HG03460 (cell line): ENCODE data around the gene MFF.

Experiments
- ATAC-seq: cut with Tn5 transposase; IDR thresholded peaks from one replicate; pipeline ENCODE4 v1.9.1; 2021; ENCODE audit not compliant: unreplicated experiment

The MFF gene, protein sequence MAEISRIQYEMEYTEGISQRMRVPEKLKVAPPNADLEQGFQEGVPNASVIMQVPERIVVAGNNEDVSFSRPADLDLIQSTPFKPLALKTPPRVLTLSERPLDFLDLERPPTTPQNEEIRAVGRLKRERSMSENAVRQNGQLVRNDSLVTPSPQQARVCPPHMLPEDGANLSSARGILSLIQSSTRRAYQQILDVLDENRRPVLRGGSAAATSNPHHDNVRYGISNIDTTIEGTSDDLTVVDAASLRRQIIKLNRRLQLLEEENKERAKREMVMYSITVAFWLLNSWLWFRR

DNA sequence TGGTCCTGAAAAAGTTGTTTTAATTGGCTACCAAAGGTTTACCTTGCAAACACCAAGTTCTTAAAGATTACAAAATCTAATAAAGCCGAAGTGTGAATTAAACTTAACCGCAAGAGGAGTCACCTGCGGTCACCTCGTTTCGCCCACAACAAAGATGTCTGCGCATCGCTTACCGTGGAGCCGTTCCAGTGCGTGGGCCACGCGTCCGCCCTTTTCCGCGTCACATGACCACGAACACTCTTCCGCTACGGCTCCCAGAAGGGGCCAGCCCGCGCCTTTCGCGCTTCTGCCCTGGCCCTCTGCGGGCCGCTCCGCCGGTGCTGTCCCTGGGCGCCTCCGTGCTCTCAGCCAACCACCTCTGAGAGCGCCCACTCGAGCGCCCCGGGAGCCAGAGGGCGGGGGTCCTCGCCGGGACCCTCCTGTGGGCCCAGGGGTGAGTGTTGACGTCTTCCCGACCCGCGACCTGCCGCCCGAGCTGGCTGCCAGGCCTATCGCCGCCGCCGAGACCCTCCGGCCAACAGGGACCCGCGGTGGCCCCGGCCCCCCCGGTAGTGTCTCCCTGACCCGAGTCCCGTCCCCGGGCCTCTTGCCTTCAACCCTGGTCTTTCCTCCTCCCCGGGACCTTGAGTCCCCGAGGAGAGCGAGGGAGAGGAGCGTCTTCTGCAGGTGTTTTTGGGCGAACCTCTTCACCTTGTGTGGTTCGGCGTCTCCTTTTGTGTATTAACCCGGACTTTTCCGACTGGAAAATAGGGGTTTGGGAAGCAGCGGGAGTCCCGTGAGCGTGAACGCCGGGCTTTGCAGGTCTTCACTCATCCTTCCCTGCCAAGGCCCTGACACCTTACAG is at the start of gene MFF:
Gene MFF, plus strand, starts transcription at position 257 of the 844 bp plus-strand sequence. CDS start 5,415 bp downstream, outside the sequence.
- ATAC-seq: peak; percentile 97

DNA sequence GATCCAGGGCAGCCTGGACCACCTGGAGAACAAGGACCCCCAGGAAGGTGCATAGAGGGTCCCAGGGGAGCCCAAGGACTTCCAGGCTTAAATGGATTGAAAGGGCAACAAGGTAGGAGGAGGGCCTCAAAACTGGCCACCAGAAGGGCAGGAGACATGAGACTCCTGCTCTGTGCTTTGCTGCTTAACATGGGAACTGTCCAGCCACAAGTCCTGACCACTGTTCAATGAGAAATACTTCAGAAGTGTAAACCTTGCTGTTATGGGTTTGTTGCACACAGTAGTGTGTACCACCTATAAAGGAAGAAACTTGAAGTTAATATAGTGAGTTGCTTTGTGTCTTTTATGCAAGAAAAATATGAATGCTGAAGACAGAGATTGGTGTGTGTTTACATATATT is 44.2 kb upstream of the MFF start:
- ATAC-seq: no peak

DNA sequence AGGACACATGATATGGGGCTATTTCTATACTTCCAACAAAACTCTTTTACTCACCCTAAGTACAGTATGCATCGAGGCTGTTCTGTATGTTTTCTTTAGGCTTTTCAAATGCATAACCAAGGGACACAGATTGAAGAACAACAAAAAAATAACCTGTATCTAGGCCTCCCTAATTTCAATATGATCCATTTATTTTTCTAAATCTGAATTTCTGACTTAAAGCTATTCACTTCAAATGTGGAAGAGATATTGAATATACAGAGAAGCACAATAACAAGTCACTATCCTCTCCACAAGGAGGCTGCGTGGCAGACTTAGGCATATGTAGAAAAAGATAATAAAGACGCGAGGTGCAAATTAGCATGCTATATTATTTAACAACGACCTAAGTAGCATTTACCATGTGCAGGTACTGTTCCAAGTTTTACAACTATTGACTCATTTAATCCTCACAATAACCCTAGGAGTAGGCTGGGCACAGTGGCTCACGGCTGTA is 39.3 kb upstream of the MFF start:
- ATAC-seq: no peak

DNA sequence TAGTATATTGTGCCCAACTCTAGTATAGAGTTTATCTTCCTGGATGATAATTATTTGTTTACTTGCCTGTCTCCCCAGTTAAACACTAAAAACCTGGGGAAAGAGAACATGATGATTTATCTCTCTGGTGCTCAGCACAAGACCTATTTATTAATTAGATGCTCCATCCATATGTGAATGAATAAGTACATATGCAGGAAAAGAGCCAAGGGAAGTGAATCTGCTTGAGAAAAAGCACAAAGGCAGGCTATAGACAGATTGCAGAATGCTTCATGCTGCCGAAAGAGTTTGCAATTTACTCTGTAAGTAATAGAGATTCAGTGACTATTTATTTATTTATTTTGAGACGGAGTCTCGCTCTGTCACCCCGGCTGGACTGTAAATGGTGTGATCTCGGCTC is 37.3 kb upstream of the MFF start:
- no peak for ATAC-seq

DNA sequence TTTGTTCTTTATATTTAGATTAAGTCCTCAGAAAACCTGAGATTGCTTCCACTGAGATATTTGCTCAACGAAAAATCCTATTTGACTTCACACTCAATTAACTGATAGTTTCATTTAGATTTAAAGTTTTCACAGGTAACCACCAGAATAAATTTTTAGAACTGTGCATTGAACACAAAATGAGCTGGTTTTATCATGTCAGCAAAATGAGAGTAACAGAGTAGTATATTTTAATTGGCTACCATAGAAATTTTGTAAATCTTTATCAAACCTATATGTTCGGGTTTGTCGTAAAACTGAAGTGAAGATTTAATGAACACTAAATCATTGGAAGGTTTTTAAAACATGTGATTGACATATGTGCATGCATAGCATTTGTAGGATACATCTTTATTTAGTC is 32.7 kb upstream of the MFF start:
- ATAC-seq: no peak

DNA sequence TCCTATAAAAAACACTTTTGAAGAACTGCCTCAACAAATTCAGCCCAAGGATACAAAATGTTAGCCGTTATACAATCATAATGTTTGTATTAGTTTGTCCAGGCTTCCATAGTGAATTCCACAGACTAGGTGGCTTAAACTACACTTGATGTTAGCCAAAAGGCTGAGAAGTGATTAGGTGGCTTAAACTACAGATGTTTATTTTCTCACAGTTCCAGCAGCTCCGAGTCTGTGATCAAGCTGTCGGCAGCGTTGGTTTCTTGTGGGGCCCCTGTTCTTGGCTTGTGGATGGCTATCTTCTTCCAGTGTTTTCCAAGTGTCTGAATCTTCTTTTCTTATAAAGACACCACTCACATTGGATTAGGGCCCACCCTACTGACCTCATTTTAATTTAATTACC is 31.5 kb upstream of the MFF start:
- no peak for ATAC-seq

DNA sequence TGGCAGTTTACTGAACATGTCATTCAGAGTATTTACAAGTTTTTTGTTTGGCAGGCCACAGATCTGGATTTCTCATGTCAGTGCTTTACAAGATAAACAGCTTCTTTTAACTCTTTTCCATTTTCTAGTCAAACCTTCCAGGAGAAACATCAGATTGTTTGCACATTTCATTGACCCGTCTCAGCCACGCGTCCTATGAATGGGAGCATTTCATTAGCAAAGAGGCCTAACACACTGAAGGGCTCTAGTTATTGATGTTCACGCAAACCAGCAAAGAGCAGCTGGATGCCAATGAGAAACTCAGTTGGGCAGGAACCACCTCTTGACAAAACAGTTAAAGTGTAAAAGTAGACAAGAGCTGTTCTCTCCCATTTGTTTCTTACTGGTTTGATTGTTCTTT is 29.2 kb upstream of the MFF start:
- no peak for ATAC-seq

DNA sequence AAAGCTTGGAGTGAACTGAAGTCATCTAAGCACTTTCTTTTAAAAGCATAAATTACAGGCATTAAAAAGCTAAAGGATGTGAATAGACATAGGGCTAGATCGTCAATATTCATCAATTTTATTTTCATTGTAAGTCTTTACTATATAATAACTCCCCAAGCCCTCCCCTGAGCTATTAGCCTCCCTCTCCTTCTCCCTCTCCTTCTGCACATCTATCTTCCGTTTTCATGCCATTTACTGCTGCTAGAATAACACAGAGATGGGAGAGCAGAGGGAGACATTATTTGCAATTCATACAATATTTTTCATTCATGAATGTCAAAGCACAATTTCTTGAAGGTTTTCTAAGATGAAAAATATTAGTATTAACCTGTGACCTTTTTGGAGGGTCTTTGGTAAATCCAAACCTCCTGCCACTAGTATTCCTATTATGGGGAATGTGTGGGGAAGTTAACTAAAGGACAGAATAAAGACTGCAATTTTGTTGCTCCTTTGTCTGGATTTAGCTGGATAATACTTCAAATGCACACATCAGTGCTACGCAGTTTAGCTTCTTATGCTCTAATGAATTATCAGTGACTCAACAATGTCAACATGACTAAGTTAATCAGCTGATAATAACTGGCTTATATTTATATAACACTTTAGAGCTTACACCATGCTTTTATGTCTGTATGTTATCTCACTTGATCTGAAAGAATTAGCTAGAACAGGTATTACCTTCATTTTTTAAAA is 28.2 kb upstream of the MFF start:
- no peak for ATAC-seq

DNA sequence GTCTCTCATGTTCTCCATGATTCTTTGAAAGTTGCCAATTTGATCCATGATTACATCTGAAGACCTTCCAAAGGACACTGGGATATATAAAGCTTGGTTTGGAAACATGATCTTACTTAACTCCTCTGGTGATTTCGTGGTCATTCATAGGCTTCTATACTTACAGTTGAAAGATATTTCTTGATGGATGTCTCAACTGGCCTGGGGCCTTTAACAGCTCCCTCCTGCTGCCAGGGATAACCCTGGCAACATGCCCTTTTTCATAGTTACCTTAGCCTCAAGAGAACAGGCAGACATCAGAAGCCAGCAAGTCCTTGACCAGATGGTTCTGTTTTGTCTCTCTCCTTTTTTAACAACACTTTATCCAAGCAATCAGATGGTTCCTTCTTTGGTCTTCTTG is 23.5 kb upstream of the MFF start:
- ATAC-seq: no peak

DNA sequence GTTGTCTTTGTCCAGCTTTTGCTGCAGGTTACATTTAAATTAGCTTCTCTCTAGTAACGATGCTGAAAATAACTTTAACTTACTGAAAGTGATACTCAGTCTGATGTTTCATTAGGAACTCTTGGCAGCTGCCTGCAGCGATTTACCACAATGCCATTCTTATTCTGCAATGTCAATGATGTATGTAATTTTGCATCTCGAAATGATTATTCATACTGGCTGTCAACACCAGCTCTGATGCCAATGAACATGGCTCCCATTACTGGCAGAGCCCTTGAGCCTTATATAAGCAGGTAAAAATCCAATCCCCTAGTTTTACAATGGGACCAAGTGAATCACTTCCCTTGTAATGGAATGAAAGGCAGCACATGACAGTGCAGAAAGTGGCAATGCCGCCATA is 16.3 kb upstream of the MFF start:
- peak; percentile 73 for ATAC-seq

DNA sequence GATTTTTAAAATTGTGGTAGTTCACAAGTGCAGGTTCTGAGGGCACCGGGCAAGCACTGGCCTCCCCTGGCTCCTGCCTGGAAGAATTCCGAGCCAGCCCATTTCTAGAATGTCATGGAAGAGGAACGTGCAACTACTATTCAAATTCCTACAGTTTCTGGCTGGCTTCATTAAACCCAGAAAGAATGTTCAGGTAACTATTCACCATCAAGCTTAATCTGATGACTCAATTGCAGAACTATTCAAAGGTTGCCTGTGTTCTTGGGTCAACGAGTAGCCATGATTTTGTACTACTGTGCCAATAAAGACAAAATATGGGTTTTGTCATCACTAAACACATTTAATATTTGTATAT is 14.3 kb upstream of the MFF start:
- ATAC-seq: no peak

DNA sequence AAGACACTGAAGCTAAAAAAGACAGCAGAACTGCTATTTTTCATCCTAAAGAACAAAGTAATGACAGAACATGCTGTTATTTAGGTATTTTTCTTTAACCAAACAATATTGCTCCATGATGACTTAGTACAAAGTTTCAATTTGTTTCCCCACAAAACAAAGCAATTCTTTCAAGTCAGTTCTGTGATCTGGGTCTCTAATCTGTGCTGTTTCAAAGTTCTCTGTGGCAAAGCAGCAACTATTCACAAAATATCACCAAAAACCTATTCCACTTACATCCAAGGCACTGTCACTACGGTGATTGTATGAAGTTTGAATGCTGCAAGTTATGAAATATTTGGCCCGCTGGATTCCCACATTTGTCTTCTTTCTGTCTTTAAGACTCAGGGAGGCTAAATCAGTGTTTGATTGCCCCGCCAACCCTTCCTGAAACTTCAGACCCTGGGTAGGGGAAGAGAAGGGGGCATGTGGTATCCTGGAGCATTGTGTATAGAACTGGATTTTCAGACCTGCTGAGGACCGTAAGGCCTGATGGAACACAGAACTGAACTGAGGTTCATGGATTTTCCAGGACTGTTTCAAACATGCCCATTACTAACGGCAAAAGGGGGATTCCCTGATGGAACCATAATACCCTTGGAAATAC is 13.1 kb upstream of the MFF start:
- ATAC-seq: no peak

DNA sequence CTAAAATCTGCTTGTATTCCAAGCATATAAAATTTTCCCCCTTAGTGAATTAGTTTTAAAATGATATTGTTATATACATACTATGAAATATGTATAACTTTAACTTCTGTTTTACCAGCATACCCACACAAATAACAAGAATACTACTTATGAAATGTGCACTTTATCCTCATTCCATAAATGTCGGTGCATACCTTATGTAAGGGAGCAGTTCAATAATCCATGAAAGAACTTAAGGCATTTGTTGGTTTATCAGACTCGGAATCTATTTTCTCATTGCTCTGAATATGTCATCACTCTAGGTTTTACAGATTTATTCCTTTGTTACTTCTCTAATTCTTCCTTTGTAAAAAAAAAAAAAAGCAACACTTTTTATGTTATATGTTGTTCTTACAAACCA is 12.5 kb upstream of the MFF start:
- no peak for ATAC-seq

DNA sequence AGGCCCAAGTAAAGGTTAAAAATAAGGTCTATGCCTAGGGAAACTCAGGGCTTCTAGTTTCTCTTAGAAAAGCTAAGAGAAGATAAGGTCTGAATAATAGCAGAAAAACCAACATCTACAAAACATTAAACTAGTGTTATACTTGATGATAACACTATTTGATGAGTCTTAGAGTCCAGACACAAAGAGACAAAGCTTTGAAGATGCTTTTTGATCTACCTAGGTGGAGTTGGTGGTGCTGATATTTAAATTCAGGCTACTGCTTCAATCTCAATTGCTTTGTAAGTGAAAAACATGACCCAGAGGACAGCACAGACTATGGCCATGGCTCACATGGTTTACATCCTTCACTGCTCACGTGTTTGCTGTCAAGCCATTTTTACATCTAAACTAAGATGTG is 11.7 kb upstream of the MFF start:
- no peak for ATAC-seq

DNA sequence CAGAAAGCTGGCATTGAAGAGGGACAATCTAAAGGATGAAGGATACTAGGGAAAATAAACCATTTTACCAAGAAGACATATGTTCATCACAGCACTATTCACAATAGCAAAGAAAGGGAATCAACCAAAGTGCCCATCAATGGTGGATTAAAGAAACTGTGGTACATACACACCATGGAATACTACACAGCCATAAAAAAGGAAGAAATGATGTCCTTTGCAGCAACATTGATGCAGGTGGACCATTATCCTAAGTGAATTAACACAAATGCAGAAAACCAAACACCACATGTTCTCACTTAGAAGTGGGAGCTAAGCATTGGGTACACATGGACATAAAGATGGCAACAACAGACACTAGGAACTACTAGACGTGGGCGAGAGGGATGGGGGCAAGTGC is 7.2 kb upstream of the MFF start:
- ATAC-seq: no peak

DNA sequence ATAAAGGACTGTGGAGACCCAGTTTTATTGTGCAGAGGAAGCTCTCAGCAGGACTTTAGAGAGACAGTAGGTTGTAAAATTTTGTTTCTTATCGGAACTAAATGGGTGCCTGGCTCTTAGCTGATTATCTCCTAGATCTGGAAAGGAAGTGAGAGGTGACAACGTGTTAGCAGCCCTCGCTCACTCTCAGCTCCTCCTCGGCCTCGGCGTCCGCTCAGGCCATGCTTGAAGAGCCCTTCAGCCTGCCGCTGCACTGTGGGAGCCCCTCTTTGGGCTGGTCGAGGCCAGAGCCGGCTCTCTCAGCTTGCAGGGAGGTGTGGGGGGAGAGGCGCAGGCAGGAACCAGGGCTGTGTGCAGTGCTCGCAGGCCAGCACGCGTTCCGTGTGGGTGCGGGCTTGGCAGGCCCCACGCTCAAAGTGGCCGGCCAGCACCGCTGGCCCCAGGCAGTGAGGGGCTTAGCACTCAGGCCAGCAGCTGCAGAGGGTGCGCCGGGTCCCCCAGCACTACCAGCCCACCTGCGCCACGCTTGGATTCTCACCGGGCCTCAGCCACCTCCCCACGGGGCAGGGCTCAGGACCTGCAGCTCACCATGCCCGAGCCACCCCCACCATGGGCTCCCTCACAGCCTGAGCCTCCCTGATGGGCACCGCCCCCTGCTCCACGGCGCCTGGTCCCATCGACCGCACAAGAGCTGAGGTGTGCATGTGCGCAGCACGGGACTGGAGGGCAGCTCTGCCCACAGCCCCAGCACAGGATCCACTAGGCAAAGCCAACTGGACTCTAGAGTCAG is 4.6 kb upstream of the MFF start:
- no peak for ATAC-seq

DNA sequence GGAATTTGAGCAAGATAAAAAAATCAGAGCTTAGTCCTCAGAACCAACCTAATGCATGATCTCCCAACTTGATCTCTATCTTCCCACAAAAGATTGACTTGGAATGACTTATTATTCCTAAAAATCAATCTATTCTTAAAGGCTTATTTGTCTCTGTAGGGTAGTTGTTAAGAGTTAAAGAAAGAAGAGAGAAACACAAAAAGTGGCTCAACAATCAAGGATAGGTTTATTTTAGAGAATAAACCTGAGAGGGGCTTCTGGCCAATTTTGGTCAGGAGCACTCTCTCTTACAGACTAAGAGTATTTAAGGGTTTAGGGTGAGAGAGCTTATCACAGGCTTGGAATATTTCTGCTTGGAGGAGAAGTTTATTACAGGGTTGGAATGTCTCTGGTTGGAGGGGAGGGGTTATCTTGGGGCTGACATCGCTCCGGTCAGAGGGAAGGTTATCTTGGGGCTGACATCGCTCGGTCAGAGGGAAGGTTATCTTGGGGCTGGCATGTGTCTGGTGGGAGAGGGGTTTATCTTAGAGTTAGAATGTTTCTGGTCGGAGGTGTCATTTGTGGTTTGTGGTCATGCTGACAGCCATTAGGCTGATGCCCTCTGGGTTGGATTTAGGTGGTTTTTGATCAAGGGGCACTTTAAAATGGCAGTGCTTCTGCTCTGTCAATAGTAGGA is 2.4 kb upstream of the MFF start:
- no peak for ATAC-seq

DNA sequence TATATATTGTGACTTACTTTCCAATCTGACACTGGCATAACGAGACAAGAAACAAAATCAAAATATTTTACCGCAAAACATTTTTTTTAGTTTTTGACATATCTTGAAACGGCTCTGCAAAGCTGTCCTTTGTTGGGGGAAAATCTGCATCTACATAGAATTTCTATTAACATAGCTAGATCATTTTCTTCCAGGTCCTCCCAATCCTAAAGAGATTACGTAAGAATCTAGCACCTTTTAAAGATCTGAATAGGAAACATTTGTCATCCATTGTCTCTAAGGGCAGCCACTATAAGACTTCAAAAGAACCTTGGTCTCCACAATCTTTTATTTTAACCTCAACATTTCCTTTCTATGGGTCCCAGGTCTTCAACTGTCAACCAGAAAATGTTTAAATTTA is 1.2 kb upstream of the MFF start:
- ATAC-seq: no peak

DNA sequence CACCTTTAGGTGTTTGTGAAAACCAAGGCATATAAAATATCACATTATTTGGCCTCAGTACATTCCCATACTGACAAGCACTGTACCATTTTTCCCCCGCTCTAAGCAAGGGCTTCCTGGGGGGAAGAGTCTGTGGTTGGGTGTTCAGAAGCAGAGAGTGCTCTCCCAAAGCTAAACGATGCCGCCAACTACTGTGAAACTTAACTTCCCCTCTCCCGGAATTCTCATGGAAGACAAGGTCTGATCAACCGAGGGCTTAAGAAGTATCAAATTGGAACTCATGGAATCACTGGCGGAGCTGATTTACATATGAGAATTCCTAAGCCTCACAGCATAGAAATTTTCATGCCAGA is 433 bp upstream of the MFF start:
- ATAC-seq: peak; percentile 27

DNA sequence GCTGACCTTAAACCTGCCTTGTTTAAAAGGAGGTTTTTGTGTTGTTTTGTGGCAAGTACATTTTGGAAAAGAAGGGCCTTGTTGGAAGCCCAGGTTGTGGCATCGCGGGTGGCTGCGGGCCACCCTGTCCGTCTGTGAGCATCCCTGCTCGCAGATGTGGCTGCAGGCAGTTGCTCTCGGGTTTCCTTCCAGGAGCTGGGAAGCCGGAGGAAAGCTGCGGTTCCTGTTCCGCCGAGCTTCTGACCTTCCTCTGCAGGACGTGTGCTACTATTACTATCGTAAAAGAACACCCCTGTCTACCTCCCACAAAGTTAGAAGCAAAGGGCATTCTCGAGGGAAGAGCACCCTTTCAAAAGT is 766 bp downstream of the MFF start:
- ATAC-seq: peak; percentile 8
